GM18907 (cell line): ENCODE data around the gene TNNT1.

Experiments used
- ATAC-seq: cut with Tn5 transposase; IDR thresholded peaks from one replicate; pipeline ENCODE4 v1.9.1; 2021; ENCODE audit warnings: mild to moderate bottlenecking, moderate library complexity; ENCODE audit not compliant: unreplicated experiment

TNNT1 gene

DNA sequence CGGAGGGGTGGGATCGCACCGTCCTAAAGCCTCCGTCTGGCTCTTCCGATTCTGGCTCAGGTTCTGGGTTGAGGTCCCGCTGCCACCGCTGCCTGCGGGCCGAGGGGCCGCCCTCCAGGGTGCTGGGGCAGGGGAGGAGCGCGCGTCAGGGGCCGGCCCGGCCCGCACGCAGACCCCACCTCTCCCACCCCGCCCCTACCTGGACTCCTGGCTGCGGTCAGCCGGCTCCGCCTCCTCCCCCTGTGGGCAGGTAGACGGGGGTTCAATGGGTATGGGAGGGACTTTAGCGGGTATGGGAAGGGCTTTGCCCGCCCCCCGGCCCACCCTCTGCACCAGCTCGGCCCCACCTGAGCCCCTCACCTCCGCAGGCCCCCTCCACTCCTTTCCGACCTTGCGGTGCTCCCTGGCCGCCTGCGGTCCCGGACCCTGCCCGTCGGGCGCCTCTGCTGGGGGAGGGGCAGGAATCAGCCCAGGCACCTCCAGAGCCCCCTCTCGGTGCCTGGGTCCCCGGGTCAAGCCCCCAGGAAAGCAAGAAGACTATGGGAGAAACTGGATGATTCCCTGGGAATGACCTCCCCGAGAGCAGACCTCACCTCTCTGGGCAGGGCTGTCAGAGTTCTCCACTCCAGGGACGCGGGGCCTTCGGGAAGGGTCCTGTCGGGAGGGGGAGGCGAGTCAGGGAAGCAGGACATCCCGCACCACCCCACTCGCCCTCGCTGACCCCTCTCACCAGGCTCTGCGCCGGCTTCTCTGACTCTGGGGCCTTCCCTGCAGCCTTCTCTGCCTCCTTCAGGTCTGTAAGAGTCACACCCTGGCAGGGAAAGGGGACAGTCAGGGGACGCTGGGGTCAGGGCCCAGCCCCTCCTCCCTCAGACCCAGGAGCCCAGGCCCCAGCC lies 56.3 kb downstream of the TNNT1 start:
- no peak for ATAC-seq

DNA sequence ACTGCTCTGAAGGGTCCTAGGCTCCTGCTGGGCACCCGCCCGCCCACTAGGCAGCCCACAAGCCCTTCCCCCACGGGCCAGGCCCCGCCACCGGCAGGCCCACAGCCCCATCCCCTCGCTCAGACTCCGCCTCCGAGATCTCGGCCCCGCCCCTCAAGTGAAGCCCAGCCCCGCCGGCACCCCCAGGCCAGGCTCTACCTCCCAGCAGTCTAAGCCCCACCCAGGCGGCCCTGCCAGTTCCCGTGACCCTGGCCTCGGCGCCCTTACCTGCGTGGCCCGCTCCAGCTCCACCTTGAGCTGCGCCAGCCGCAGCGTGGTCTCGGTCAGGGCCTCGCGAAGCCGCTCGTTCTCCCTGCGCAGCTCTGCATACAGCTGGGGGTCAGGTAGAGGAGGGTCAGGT lies 57.1 kb downstream of the TNNT1 start:
- ATAC-seq: no peak

DNA sequence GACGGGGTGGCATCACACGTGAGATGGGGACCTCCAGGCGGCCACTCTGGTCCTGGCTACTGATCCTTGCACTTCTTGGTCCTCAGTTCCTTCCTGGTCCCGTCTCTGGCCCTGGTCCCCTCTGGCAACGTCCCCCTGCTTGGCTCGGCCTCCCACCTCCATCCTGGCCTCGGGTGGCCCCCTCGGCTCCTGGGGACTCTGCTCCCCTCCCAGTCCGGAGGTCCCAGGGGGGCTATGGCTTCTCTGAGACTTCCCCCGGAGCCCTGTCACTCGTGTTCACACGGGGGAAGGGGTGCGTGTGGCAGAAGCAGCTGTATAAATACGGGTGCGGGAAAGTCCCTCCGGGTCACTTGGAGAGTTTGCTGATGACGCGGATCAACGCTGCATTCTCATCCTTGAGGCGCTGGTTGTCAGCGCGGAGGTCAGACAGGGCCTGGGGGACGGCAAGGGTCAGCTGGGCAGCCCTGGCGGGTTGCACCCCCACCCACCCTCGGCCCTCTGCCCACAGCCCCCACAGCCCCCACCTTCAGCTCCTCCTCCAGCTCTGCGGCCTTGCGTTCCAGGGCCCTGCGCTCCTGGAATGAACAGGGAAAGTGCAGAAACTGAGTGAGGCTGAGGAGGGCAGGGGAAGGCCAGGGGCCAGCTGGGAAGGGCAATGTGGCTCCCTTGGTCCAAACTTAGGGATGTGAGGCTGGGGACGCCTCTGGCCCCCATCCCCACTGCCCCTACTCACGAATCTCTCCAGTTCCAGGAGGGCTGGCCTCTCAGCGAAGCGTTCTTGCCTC lies 57.7 kb downstream of the TNNT1 start:
- no peak for ATAC-seq

DNA sequence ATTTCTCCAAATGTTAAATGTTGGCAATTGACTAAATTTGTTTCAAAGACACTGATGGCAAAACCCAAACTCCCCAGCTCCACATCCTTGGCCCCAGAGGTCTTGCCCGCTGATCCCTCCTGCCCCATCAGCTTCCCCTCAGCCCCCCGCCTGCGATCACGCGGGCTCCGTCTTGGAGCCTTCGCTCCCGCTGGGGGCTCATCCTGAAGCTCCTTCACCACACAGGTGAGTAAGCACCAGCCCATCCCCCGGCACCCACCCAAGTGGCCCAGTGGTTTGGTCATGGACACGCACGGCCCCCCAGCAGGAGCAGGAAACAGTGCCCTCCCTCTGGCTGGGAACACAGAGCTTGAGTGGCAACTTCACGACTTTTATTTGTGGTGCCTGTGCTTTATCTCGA lies 58.4 kb downstream of the TNNT1 start:
- no peak for ATAC-seq

DNA sequence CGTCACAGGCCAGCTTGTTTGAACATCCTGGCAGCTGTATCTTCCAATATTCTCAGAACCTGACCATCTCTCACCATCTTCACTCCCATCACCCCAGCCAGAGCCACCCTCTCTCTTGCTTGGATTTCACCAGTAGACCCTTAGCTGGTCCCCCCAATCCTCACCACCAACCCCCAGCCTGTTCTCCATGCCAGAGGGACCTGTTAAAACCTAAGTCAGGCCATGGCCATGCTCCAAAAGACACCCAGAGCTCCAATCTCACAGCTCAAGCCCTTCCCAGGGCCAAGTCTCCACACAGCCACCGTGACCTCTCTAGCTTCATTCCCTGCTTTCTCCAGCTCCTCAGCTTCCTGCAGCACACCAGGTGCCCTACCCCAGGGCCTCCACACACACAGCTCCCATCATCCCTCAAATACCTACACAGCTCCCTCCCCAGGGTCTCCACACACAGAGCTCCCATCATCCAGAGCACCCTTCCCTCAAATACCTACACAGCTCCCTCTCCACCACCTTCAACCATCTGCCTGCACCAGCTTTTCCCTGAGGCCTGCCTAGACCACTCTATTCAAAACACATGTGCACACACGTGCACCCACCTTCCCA lies 59.6 kb downstream of the TNNT1 start:
- ATAC-seq: no peak

DNA sequence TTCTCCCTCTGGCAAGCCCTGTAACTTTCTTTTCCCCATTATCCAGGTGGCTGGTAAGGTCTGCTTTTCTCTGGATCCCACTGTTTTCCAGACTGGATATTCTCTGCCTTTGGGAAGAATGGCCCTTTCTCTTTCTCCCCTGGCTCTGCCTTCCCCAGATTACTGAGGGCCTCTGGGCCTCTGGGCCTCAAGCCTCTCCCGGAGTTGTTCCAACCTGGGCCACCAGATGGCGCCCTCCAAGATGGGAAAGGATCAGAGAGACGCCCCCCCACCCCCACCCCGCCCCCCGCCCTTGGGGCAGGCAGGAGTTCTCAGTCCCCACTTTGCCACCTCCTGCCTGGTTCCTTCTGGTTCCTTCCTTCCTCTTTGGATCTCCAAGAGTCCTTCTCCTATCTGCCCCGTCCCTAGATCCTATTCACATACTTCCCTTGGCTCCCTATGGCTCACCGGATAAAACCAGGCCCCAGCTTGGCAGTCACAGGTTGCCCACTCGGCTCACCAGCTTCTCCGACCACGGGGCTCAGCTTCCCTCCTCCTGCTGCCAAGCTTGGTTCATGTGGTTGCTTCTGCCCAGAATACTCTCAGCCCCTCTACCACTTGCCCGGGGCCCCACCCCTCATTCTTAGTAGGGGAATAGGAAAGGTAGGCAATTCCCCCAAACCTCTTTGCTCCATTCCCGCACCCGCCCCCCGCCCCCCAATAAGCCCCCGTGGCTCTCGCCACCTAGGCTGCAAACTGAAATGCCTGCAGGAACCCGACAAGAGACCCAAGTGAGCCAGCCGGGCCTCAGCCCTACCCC lies 60.3 kb downstream of the TNNT1 start:
- ATAC-seq: no peak

DNA sequence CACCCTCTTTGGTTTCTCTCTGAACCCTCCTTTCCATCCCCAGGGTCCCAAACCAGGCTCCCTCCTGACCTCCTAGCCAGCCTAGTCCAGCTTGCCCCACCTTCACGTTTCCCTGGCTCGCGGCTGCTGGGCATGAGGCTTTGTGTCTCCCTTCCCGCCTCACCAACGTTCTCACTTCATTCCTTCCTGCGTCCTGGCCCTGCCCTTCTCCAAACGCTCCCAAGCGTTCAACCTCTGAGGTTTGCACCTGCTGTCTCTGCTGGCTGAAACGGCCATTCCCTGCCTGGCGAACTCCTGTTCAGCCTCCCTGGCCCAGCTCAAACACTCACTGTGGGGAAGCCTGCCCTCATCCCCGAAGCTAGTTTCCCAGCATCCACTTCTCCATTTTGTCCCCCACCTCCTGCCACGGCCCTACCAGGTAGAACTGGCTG lies 61.0 kb downstream of the TNNT1 start:
- no peak for ATAC-seq

DNA sequence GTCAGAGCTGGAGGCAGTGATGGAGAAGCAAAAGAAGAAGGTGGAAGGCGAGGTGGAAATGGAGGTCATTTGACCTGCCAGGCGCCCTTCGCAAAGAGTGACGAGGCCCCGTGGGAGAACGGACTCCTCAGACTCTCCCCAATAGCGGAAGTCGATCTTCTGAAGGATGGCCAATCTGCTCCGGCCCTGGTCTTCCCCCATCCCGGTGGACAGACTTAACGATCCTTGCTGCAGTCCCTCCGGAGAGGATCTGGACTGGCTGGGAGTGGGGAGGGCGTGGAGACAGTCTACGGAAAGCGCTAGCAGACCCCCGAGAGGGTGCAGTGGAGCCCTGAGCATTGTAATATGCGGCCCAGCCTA lies 61.5 kb downstream of the TNNT1 start:
- no peak for ATAC-seq

DNA sequence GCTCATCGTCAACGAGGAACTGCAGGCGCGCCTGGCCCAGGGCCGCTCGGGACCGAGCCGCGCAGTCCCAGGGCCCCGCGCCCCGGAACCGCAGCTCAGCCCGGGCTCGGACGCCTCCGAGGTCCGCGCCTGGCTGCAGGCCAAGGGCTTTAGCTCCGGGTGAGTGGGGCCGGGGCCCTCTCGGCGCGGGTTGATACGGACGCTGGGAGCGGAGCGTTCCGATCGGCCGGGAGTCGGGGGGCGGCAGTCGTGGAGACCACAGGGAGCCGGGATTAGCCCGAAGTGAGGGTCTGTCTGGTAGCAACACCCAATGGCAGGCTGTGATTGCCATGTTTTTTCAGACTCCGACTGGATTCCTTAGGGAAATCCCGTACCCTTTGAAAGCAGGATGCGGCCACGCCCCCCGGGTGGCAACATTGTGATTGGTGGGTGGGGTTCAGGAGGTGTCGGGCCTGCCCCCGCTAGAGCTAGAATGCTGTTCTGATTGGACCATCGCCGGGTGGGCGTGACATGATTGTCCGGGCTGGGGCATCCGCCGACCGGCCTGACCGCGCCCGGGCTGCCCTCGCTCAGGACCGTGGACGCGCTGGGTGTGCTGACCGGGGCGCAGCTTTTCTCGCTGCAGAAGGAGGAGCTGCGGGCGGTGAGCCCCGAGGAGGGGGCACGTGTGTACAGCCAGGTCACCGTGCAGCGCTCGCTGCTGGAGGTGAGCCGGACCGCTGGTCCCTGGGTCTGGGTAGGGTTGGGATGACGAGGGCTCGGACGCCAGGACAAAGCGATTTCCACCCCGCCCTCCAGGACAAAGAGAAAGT lies 62.1 kb downstream of the TNNT1 start:
- no peak for ATAC-seq

DNA sequence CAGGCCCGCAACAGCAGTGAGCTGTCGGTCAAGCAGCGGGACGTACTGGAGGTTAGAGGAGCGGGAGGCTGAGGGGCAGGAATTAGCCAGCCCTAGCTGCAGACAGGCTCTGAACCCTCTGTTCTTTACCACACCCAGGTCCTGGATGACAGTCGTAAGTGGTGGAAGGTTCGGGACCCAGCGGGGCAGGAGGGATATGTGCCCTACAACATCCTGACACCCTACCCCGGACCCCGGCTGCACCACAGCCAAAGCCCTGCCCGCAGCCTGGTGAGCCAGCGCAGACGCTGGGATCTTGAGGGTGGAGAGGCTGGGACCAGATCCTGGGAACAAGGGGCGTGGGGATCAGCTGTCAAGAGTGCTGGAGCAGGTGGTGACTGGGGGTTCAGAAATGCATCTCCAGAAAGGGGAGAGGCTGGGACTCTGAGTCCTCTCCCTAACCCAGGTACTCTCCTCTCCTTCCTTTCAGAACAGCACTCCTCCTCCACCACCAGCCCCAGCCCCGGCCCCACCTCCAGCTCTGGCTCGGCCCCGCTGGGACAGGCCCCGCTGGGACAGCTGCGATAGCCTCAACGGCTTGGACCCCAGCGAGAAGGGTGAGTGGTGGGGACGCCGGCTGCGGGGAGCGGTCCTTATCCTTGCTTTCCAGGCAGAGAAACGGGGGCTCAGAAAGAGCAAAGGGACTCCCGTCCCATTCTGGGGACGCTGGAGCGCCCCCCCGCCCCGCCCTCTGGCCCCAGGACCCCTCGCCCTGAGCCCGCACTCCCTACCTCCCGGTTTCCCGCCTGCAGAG lies 62.9 kb downstream of the TNNT1 start:
- ATAC-seq: no peak

DNA sequence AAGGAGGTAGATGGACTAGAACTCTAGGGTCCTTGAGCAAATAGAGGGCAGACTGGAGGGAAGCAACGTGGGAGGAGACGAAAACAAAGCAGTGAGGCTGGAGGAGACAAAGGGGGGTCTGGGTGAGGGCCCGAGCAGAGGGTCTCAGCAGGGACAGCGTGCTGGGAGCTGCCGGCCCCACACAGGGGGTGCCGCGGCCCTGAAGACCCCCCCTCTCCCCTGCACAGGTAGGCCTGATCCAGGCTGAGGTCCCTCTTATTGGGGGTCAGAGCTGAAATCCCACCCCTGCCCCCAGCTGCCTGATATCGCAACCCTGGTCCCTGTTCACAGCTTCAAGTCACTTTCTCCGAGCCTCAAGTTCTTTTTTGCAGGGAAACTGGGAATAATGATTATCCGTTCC lies 64.6 kb downstream of the TNNT1 start:
- ATAC-seq: no peak

DNA sequence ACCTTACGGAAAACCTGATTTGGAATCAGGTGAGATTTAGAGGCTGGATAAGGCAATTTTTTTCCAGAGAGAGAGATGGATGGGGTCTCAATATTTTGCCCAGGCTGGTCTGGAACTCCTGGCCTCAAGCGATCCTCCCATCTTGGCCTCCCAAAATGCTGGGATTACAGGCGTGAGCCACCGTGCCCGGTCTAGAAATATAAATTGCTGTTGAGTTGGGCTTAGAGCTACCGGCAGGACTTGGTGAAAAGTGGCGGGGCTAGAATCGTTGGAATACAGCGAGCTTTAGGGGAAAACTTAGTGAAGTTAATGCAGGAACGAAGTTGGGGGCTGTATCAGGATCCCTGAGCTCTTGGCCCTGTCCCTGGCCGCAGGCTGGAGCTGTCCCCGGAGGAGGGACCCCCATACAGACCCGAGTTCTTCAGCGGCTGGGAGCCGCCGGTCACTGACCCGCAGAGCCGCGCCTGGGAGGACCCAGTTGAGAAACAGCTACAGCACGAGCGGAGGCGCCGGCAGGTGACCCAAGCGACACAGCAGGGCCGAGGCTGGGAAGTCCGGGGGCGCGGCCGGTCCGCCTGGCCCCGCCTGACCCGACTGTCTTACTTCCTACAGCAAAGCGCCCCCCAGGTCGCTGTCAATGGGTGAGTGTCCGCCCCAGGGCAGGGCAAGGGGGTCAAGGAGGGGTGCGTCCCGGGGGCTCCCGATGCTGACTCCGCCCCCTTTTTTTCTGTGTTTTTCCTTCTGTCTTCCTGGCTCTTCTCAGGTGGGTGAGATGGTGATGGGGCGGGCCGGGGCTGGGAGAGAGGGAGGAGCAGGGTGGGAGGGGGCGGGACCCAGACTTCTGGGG lies 65.8 kb downstream of the TNNT1 start:
- ATAC-seq: no peak
